Glutamatergic neuron (in vitro differentiated cells): ENCODE data around the gene IMPA2. TPM values are rescaled to one million over a fixed set of nuclear protein-coding genes. Genes with fewer than 3 reads are reported as not detected.

Experiments used
- DNase-seq: peaks from one replicate; pipeline ENCODE4 v3.0.0; 2022
- H3K27ac Mint-ChIP-seq: one replicate; pipeline ENCODE4 v1.8.0; 2020; ENCODE audit warnings: mild to moderate bottlenecking, mixed read lengths, inconsistent platforms; ENCODE audit not compliant: unreplicated experiment
- H3K27me3 Mint-ChIP-seq: one replicate; pipeline ENCODE4 v1.8.0; 2020; ENCODE audit warnings: mild to moderate bottlenecking, moderate library complexity, mixed read lengths, inconsistent platforms; ENCODE audit not compliant: unreplicated experiment
- H3K36me3 Mint-ChIP-seq: one replicate; pipeline ENCODE4 v1.8.0; 2020; ENCODE audit warnings: mild to moderate bottlenecking, mixed read lengths, inconsistent platforms; ENCODE audit not compliant: unreplicated experiment
- H3K4me1 Mint-ChIP-seq: one replicate; pipeline ENCODE4 v1.8.0; 2020; ENCODE audit warnings: mild to moderate bottlenecking, low read depth, mixed read lengths, inconsistent platforms; ENCODE audit not compliant: unreplicated experiment
- H3K4me3 Mint-ChIP-seq: one replicate; pipeline ENCODE4 v1.8.0; 2020; ENCODE audit warnings: mild to moderate bottlenecking, mixed read lengths, inconsistent platforms; ENCODE audit not compliant: unreplicated experiment
- H3K9me3 Mint-ChIP-seq: one replicate; pipeline ENCODE4 v1.8.0; 2020; ENCODE audit warnings: mild to moderate bottlenecking, moderate library complexity, mixed read lengths, inconsistent platforms; ENCODE audit not compliant: unreplicated experiment
- CTCF ChIP-seq: fragments of 200-600 bp; sonication (generic); IDR thresholded peaks from one replicate; pipeline ENCODE4 v1.5.0; 2021; ENCODE audit not compliant: partially characterized antibody, unreplicated experiment
- total RNA-seq: library from RNA; stranded (reverse); fragmentation: NEBNext Ultra II Directional; extraction: Animal tissue kit (Norgen Biotek cat#: 25700); gene quantifications from one replicate; pipeline ENCODE4 v1.2.1, GENCODE V29; 2021; ENCODE audit not compliant: unreplicated experiment

IMPA2 gene
- total RNA-seq, 1 donor from 2014 or later = 103 TPM

DNA sequence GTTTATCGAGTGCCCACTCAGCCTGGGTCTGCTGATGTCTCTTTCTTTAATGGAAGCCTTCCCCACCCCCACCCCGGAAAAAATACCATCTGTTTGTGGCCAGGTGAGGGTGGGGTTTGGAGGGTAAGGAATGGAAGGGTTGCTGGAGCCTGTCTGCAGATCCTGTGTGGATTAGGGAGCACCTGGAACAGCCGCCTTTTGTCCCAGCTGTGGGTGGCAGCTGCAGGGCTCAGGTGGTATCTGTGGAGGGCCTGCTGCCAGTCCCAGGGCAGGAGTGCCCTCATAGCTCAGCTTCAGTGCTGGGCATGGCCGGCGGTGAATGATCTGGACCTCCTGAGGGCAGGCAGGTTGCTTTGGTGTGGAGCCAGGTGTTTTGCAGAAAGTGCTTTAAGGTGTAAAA is 45.3 kb downstream of the IMPA2 start:
- no peaks in the 10 kb centered on the region for H3K36me3 Mint-ChIP-seq
- H3K4me3 Mint-ChIP-seq = no peak overlapping the region
- H3K4me1 Mint-ChIP-seq = no peaks in the 10 kb centered on the region
- no peaks in the 10 kb centered on the region for H3K27me3 Mint-ChIP-seq
- H3K9me3 Mint-ChIP-seq = no peaks in the 10 kb centered on the region
- DNase-seq = no peak
- TF ChIP-seq CTCF = no peak
- H3K27ac Mint-ChIP-seq = no peak overlapping the region

- DNase-seq = no peak
- Mint-ChIP-seq H3K4me1 (no peaks in the 10 kb centered on the region), H3K36me3 (no peaks in the 10 kb centered on the region)
Observed at GRCh38 chr18:12027046-12027445, 45.7 kb downstream of the IMPA2 start.

GRCh38 chr18:12027480-12027879 is 46.2 kb downstream of the IMPA2 start:
- Mint-ChIP-seq H3K4me3 (no peak overlapping the region), H3K27me3 (no peaks in the 10 kb centered on the region), H3K36me3 (no peaks in the 10 kb centered on the region), H3K27ac (no peak overlapping the region), H3K9me3 (no peaks in the 10 kb centered on the region), H3K4me1 (no peaks in the 10 kb centered on the region)
- TF ChIP-seq CTCF = no peak
- no peak for DNase-seq

More at GRCh38 chr18:12027046-12027445, 45.7 kb downstream of the IMPA2 start:
- Mint-ChIP-seq H3K9me3 (no peaks in the 10 kb centered on the region), H3K27me3 (no peaks in the 10 kb centered on the region), H3K27ac (no peak overlapping the region), H3K4me3 (no peak overlapping the region)
- no peak for TF ChIP-seq CTCF

GRCh38 chr18:12028040-12028628 is 46.8 kb downstream of the IMPA2 start:
- Mint-ChIP-seq H3K27ac (no peak overlapping the region), H3K27me3 (no peaks in the 10 kb centered on the region), H3K9me3 (no peaks in the 10 kb centered on the region), H3K4me3 (no peak overlapping the region), H3K4me1 (no peaks in the 10 kb centered on the region), H3K36me3 (no peaks in the 10 kb centered on the region)
- DNase-seq = no peak
- TF ChIP-seq CTCF = no peak

GRCh38 chr18:12028674-12029073 is 47.4 kb downstream of the IMPA2 start:
- no peaks in the 10 kb centered on the region for H3K4me1 Mint-ChIP-seq
- no peak for DNase-seq
- H3K9me3 Mint-ChIP-seq = no peaks in the 10 kb centered on the region
- no peak overlapping the region for H3K4me3 Mint-ChIP-seq
- H3K27ac Mint-ChIP-seq = no peak overlapping the region
- no peak for TF ChIP-seq CTCF
- no peaks in the 10 kb centered on the region for H3K27me3 Mint-ChIP-seq
- no peaks in the 10 kb centered on the region for H3K36me3 Mint-ChIP-seq
